RPMI7951 (cell line): ENCODE data around the gene SLC2A14. TPM values are rescaled to one million over a fixed set of nuclear protein-coding genes. Genes with fewer than 3 reads are reported as not detected.
"Not testable (repeated sequence)": the region's sequence is repeated elsewhere in the genome, so short reads cannot be mapped to it uniquely, and the experiment has no call there.

Experiments
- DNase-seq: peaks from one replicate; pipeline ENCODE4 v3.0.0-alpha.2; 2012; ENCODE audit warnings: low read depth
- total RNA-seq: library from RNA; depleted of rRNA; stranded (reverse); fragments of >200 nt; shearing (Covaris generic); gene quantifications from 2 replicates; pipeline ENCODE4 v1.2.3, GENCODE V29; 2014

Gene SLC2A14
- total RNA-seq, 1 experiment from 2014 or later: 0.12 TPM

DNA sequence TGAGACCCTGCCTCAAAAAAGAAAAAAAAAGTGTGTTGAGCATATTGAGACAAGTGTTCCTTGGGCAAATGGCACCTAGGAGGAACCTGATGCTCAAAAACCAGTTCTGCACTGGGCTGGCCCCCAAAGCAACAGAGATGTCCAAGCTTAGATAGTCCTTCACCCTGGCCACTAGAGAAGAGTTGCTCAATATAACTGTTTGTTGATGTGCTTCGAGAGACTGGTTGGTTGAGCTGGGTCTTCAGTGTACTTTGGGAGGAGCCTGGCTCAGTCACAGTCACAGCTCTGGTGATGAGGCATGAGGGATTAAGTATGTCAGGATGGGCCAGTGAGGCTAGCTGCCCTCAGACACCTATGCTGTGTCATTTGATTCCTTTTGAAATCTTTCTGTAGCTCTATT, 38.0 kb downstream of the SLC2A14 start:
- DNase-seq: no peak

DNA sequence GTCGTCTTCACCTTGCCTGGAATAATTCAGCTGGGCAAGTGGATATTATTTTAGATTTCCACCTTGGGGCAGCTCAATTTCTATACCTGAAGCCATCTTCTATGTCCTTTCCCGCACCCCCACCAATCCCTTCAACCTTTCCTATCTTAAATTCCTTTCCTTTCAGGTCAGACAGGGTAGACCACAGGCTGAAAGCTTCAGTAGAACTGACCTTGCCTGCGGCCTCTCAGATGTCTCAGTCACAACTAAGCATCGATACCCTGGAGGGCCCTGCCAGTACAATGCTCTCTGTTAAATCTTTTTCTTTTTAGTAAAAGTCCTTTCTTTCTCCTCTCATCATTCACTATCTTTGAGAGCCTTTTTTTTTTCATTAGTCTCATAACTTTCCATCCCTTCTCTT, 38.9 kb downstream of the SLC2A14 start:
- peak; percentile 4 for DNase-seq

GRCh38 chr12:7833201-7833600, 39.5 kb downstream of the SLC2A14 start:
- DNase-seq: not testable (repeated sequence)

DNA sequence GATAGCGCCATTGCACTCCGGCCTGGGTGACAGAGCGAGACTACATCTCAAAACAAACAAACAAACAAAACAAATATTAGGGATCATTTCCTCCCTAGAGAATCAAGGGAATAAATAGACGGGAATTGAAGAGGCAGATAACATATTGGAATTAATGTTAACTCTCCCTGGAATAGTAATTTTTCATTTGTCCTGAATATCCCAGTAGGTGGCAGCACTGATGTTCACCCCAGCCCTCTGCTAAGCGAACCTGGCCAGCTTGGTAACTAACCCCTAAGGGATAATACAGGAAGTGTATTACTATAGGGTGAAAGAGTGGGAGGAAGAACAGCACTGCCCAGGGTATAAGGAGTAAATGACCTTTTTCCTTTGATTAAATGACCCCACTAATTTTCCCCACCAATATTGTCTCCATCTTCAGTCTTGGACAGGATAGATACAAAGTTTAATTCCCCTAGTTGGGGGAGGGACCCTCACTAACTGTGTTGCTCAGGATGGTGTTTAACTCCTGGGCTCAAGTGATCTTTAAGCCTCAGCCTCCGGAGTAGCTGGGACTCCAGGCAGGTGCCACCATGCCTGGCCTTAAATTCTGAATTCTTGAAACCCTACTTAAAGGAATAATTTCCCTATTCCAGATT, 40.5 kb downstream of the SLC2A14 start:
- DNase-seq: peak; percentile 43

DNA sequence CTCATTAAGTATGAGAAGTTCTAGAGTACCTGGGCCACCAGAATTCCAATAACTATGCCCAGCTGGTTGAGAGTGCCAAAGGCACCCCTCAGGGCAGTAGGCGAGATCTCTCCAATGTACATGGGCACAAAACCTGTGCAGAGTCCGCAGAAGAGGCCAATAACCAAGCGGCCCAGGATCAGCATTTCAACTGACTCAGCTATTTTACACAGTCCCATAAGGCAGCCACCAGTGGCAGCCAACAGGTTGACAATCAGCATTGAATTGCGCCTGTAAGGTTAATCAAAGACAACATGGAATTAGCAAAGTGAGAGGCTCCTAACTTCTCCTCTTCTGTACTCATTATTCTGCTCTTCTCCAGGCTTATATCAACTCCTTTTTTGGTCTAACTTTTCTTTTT, 43.0 kb downstream of the SLC2A14 start:
- DNase-seq: not testable (repeated sequence)

- DNase-seq: not testable (repeated sequence)
These were observed 47.0 kb downstream of the SLC2A14 start for GRCh38 chr12:7825754-7826153.

DNA sequence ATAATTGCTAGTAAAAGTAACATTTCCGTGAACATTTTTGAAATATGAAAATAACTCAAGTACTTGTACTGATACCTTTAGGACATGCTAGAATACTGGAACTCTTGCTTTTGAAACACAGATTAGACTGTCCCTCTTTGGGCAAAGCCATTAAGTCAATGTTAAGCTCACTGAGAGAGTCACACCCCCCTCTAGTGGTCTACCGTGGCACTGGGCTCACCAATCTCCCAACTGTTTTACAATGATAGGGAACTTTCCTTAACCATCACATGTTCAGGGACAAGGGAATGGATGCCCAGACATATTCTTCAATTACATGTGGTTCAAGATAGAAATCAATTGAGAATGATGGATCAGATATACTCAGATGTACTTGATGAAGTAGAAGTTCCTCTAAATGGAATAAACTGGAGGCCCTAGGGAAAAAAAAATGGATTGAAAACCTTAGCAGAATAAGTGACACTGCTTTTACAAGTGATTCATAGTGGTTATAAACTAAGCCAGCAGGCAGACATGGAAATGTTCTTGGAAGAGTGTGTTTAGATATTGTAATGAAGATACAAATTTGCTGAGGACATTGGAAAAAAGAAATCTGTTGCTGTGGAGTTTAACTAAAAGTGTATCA, 65.7 kb downstream of the SLC2A14 start:
- peak; percentile 56 for DNase-seq

- not testable (repeated sequence) for DNase-seq
These were observed 66.4 kb downstream of the SLC2A14 start for GRCh38 chr12:7806319-7806718.

- no peak for DNase-seq
These were observed 71.3 kb downstream of the SLC2A14 start for GRCh38 chr12:7801460-7801859.

GRCh38 chr12:7798750-7799308, 73.9 kb downstream of the SLC2A14 start:
- not testable (repeated sequence) for DNase-seq

DNA sequence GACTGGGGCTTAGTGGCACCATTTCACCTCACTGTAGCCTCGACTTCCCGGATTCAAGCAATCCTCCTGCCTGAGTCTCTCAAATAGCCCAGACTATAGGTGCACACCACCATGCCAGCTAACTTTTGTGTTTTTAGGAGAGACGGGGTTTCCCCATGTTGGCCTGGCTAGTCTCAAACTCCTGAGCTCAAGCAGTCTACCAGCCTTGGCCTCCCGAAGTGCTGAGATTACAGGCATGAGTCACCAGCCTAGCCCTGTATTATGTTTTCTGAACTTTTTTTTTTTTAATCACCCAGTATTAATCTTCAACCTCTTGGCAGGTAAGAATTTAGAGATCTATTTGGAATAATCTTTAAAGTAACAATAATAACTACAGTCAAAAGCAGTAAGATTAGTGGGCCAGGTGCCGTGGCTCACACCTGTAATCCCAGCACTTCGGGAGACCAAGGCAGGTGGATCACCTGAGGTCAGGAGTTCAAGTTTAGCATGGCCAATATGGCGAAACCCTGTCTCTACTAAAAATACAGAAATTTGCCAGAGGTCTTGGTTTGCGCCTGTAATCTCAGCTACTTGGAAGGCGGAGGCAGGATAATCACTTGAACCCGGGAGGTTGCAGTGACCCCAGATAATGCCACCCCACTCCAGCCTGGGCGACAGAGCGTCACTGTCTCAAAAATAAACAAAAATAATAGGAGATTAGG, 74.9 kb downstream of the SLC2A14 start:
- DNase-seq: peak; percentile 5

- DNase-seq: not testable (repeated sequence)
These were observed 75.4 kb downstream of the SLC2A14 start for GRCh38 chr12:7797269-7797668.

DNA sequence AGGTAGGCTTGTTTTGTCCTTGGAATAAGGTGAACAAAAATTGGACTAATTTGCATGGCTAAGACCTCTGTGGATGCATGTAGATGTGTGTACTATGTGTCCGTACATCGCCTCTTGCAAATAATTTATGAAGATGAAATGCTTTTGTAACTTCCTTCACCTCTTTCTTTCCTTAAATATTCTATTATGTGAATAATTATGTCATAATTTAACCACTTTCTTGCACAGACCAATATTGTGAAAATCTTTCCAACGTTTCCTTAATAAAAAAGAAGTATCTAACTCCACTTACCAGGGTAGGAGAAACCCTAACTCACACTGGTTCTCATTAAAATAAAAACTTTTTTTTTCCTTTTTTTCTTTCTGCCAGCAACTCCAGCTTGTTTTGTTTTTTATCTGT, 79.5 kb downstream of the SLC2A14 start:
- no peak for DNase-seq

DNA sequence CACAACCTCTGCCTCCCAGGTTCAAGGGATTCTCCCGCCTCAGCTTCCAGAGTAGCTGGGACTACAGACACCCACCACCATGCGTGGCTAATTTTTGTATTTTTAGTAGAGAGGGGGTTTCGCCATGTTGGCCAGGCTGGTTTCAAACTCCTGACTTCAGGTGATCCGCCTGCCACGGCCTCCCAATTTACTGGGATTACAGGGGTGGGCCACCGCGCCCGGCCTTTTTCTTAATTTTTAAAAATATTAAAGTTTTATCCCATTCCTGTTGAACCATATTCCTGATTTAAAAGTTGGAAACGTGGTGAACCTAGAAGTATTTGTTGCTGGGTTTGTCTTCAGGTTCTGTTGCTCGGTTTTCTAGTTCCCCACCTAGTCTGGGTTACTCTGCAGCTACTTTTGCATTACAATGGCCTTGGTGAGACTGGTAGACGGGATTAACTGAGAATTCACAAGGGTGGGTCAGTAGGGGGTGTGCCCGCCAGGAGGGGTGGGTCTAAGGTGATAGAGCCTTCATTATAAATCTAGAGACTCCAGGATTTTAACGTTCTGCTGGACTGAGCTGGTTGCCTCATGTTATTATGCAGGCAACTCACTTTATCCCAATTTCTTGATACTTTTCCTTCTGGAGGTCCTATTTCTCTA, 83.7 kb downstream of the SLC2A14 start, which contains the start of gene NANOG:
Gene NANOG, plus strand, starts transcription at position 519 of the 645 bp plus-strand sequence. CDS start 213 bp downstream, outside the sequence.
- DNase-seq: not testable (repeated sequence)

DNA sequence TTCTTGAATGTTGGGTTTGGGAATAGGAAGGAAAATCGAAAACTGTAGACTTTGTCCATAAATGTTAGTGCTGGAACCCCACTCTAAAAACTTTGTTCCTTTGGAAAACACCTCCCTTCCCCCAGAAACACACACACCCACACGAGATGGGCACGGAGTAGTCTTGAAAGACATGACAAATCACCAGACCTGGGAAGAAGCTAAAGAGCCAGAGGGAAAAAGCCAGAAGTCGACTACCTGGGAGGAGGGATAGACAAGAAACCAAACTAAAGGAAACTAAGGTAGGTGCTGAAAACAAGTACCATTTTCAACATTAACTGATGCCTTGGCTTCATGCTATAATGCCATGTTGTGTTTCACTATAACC, 84.4 kb downstream of the SLC2A14 start:
- DNase-seq: no peak

DNA sequence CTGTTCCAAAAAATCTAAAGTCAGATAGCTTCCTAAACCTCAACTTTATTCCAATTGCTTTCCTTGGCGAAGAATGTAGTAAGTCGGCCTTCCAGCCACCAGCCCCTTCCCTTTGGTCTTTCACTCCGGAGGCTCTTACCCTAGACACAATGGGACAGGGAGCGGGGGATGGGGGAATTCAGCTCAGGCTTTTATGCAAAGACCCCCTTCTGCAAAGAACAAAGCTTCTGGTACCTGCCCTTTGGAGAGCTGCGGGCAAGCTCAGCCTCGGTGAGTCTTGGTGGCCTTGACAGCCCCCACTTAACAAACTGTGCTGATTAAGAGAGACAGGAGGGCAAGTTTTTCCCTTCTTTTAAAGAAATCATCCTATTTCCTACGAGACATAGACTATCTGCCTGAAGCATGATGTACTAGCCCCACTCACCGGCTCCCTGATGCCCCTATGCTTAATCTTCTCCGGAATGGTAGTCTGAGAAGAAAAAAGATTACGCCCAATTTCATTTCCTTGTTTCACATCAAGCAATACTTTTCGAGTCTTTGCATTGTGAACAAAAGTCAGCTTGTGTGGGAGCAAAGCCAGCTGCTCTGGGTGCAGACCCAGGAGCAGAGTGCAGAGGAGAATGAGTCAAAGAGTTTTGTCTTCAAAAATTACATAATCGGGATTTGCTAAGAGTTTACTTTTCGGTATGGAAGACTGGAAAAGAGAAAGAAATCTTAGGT, 85.0 kb downstream of the SLC2A14 start:
- no peak for DNase-seq

DNA sequence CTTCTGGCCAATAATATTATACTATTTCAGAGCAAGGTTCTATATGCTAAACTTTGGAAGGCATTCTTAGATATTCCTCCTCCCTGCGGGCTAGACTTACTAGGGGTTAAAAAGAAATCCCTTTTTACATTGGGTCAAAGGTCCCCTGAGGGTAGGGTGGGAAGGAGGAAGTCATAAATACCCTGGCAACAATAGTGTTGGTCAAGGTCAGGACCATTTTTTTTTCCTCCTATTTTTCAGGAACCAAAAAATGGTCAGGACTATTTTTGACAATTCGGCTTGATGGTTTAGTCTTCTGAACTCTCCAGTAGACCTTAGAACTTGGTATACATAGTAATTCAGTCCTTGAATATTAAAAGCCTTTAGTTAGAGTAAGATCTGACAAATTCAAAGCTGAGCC, 88.0 kb downstream of the SLC2A14 start:
- no peak for DNase-seq

DNA sequence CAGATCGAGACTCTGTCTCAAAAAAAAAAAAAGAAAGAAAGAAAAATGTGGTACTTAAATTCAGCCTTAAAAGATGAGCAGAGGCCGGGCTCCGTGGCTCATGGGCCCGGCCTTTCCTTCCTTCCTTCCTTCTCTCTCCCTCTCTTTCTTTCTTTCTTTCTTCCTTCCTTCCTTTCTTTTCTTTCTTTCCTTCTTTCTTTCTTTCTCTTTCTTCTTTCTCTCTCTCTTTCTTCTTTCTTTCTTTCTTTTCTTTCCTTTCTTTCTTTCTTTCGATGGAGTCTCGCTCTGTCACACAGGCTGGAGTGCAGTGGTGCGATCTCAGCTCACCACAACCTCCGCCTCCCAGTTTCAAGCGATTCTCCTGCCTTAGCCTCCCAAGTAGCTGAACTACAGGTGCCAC, 89.3 kb downstream of the SLC2A14 start:
- not testable (repeated sequence) for DNase-seq

- DNase-seq: no peak
These were observed 90.7 kb downstream of the SLC2A14 start for GRCh38 chr12:7782055-7782454.

DNA sequence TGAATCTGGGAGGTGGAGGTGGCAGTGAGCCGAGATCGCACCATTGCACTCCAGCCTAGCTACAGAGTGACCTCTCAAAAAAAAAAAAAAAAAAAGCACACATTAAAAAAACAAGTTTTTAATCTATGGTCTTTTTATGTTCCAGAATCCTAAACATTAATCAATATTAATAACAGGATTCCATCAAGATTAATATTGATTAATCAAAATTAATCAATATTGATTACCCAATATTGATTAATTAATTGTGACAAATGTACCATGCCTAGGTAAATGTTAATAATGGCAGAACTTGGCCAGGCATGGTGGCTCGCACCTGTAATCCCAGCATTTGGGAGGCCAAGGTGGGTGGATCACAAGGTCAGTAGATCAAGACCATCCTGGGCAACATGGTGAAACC, 91.4 kb downstream of the SLC2A14 start:
- DNase-seq: no peak

GRCh38 chr12:7769999-7770398, 102.7 kb downstream of the SLC2A14 start:
- no peak for DNase-seq
